Choroid plexus epithelial cell (primary cell): ENCODE results near the gene SCP2.

Source experiments
- DNase-seq: peaks from one replicate; pipeline ENCODE4 v3.0.0-alpha.2; 2010; ENCODE audit warnings: low read depth
- H3K4me3 ChIP-seq: 2 replicates; pipeline ENCODE4 v1.5.1; 2011; ENCODE audit warnings: low read depth, mild to moderate bottlenecking, control low read depth, low read length, moderate library complexity
- CTCF ChIP-seq: conservative IDR thresholded peaks from 2 replicates; pipeline ENCODE4 v1.5.1; 2011; ENCODE audit warnings: low read depth, mild to moderate bottlenecking, control low read depth, inconsistent platforms, low read length, moderate library complexity

Gene SCP2

GRCh38 chr1:53022179-53022578 is 95.1 kb downstream of the SCP2 start:
- no peak for TF ChIP-seq CTCF
- H3K4me3 ChIP-seq = no peak overlapping the region

GRCh38 chr1:53023546-53023945 is 96.5 kb downstream of the SCP2 start:
- no peak overlapping the region for H3K4me3 ChIP-seq
- no peak for DNase-seq
- TF ChIP-seq CTCF = no peak

More at GRCh38 chr1:53022179-53022578, 95.1 kb downstream of the SCP2 start:
- DNase-seq = no peak

- H3K4me3 ChIP-seq = no peak overlapping the region
- no peak for TF ChIP-seq CTCF
- no peak for DNase-seq
These were observed 97.0 kb downstream of the SCP2 start for GRCh38 chr1:53024117-53024516.

GRCh38 chr1:53025034-53025768 is 98.1 kb downstream of the SCP2 start:
- DNase-seq = peak; percentile 89
- no peak for TF ChIP-seq CTCF
- H3K4me3 ChIP-seq = no peak overlapping the region

GRCh38 chr1:53025769-53026112 is 98.7 kb downstream of the SCP2 start:
- no peak for DNase-seq
- no peak for TF ChIP-seq CTCF
- H3K4me3 ChIP-seq = no peak overlapping the region

GRCh38 chr1:53026254-53026653 is 99.2 kb downstream of the SCP2 start:
- TF ChIP-seq CTCF = no peak
- no peak for DNase-seq
- no peak overlapping the region for H3K4me3 ChIP-seq

GRCh38 chr1:53031732-53032131 is 104.7 kb downstream of the SCP2 start:
- H3K4me3 ChIP-seq = no peak overlapping the region
- no peak for TF ChIP-seq CTCF
- DNase-seq = no peak
